ENCODE results near the gene GNG8. TPM values are rescaled to one million over a fixed set of nuclear protein-coding genes. Genes with fewer than 3 reads are reported as not detected.

GNG8 gene
- total RNA-seq, 1 experiment from 2014 or later, result not detected

DNA sequence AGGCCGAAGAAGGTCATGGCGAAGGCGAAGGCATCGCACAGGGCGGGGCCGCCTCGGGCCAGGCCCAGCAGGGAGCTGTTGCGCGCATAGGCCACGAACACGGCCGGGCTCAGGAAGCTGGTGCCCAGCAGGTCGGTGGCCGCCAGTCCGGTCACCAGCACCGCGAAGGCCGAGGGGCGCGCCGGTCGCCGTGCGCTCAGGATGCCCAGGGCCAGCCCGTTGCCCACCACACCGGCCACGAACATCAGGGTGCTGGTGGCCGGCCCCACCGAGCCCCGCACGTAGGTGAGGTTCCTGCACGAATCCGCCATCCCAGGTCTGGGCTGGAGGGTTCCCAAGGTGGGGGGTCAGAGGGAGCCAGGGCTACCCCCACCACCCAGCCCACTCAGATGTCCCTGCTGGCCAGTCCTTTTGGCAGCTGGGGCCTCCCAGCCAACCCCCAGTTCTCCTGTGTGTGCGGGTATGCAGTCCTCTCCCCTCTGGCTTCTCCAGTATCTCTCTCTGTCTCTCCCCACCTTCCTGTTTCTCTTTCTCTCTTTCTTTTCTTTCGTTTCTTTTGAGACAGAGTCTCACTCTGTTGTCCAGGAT lies 12.0 kb downstream of the GNG8 start:
- Histone ChIP-seq H4K20me1 (ENCODE audit: insufficient read depth) (no peaks in the 10 kb centered on the region), H3K4me1 (ENCODE audit: control insufficient read depth in 1 of 2, insufficient read depth in 2 of 2, low read length in 2 of 2) (peaks cover 0 to 17% of the 10 kb centered on the region in 2 experiments; a peak in 3 of 4 replicates), H3K9ac (ENCODE audit: low read length) (no peak overlapping the region), H3K4me3 (replicated peaks in 1 of 2; ENCODE audit: low read depth in 1 of 2, low read length in 2 of 2) (no peak overlapping the region), H3K9me2 (ENCODE audit: insufficient read depth) (no peaks in the 10 kb centered on the region), H3K79me2 (ENCODE audit: insufficient read depth, low read length) (no peaks in the 10 kb centered on the region), H3K9me3 (ENCODE audit: control insufficient read depth in 1 of 2, insufficient read depth in 1 of 2, low read depth in 1 of 2, low read length in 2 of 2) (no peaks in the 10 kb centered on the region), H2AFZ (ENCODE audit: low read depth, low read length, poor library complexity, severe bottlenecking) (no peak overlapping the region), H3K27ac (ENCODE audit: low read depth, low read length) (no peak overlapping the region), H3K36me3 (ENCODE audit: control insufficient read depth in 1 of 2, insufficient read depth in 2 of 2, low read length in 2 of 2) (no peaks in the 10 kb centered on the region), H3K4me2 (ENCODE audit: low read length) (no peak overlapping the region), H3K27me3 (ENCODE audit: insufficient read depth, low read length) (no peaks in the 10 kb centered on the region)
- ChIA-PET RAD21 (ENCODE audit: low non-redundant PET in 1 of 2, low total read pairs in 2 of 2, uncharacterized antibody in 2 of 2, unreplicated experiment in 2 of 2) (no interaction called here), POLR2A (no interaction called here), CTCF (interaction anchor here (1.0 to 3.1 kb wide), 2 partner anchors 10 to 38 kb away, joined by 3 to 11 read pairs; no protein-coding TSS in a partner anchor)
- DNase-seq (ENCODE audit: low read depth, low spot score) (no peak), ATAC-seq (no peak)
- intact Hi-C loops (cut with micrococcal nuclease), result no loop called here
- BruUV-seq (replicated peaks), result no TSS peak
- TF ChIP-seq CBX3 (IDR thresholded peaks at IDR 0.05; ENCODE audit: low read depth) (no peak), YY1 (IDR thresholded peaks at IDR 0.05; ENCODE audit: extremely low read depth, insufficient replicate concordance, low read depth, low read length) (no peak), FOSL1 (IDR thresholded peaks at IDR 0.05; ENCODE audit: low read depth) (no peak), TCF7L2 (IDR thresholded peaks at IDR 0.05; ENCODE audit: borderline replicate concordance, extremely low read depth, insufficient read depth, insufficient read length) (no peak), ATF3 (IDR thresholded peaks at IDR 0.05) (no peak), CEBPB (IDR thresholded peaks at IDR 0.05; ENCODE audit: low read depth) (no peak), EZH2 (IDR thresholded peaks at IDR 0.05) (no peak), SIN3A (IDR thresholded peaks at IDR 0.05; ENCODE audit: low read depth) (no peak), POLR2A (IDR thresholded peaks at IDR 0.05; ENCODE audit: borderline replicate concordance, extremely low read depth, insufficient read depth, insufficient read length) (no peak), EGR1 (IDR thresholded peaks at IDR 0.05; ENCODE audit: low read depth) (no peak)
- TF ChIP-seq, protein P1, sequence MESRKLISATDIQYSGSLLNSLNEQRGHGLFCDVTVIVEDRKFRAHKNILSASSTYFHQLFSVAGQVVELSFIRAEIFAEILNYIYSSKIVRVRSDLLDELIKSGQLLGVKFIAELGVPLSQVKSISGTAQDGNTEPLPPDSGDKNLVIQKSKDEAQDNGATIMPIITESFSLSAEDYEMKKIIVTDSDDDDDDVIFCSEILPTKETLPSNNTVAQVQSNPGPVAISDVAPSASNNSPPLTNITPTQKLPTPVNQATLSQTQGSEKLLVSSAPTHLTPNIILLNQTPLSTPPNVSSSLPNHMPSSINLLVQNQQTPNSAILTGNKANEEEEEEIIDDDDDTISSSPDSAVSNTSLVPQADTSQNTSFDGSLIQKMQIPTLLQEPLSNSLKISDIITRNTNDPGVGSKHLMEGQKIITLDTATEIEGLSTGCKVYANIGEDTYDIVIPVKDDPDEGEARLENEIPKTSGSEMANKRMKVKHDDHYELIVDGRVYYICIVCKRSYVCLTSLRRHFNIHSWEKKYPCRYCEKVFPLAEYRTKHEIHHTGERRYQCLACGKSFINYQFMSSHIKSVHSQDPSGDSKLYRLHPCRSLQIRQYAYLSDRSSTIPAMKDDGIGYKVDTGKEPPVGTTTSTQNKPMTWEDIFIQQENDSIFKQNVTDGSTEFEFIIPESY (IDR thresholded peaks at IDR 0.05; ENCODE audit: extremely low read depth, insufficient replicate concordance, low read length), result no peak
- TF ChIP-seq, protein P2, sequence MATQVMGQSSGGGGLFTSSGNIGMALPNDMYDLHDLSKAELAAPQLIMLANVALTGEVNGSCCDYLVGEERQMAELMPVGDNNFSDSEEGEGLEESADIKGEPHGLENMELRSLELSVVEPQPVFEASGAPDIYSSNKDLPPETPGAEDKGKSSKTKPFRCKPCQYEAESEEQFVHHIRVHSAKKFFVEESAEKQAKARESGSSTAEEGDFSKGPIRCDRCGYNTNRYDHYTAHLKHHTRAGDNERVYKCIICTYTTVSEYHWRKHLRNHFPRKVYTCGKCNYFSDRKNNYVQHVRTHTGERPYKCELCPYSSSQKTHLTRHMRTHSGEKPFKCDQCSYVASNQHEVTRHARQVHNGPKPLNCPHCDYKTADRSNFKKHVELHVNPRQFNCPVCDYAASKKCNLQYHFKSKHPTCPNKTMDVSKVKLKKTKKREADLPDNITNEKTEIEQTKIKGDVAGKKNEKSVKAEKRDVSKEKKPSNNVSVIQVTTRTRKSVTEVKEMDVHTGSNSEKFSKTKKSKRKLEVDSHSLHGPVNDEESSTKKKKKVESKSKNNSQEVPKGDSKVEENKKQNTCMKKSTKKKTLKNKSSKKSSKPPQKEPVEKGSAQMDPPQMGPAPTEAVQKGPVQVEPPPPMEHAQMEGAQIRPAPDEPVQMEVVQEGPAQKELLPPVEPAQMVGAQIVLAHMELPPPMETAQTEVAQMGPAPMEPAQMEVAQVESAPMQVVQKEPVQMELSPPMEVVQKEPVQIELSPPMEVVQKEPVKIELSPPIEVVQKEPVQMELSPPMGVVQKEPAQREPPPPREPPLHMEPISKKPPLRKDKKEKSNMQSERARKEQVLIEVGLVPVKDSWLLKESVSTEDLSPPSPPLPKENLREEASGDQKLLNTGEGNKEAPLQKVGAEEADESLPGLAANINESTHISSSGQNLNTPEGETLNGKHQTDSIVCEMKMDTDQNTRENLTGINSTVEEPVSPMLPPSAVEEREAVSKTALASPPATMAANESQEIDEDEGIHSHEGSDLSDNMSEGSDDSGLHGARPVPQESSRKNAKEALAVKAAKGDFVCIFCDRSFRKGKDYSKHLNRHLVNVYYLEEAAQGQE (IDR thresholded peaks at IDR 0.05; ENCODE audit: low read depth), result no peak

Data from HCT116 (cell line).